Activated T-helper 9 cell treated with anti-CD3 and anti-CD28 coated beads, Interleukin-2, amount 50 U/mL, for 16 hours (primary cell): ENCODE data around the gene LNPEP.

Experiments used
- DNase-seq: peaks from one replicate; pipeline ENCODE4 v3.0.0-alpha.2; 2020; ENCODE audit warnings: low read depth

Gene LNPEP

GRCh38 chr5:96961053-96961452 is 25.2 kb downstream of the LNPEP start:
- no peak for DNase-seq

GRCh38 chr5:96962540-96962991 is 26.7 kb downstream of the LNPEP start:
- no peak for DNase-seq

- no peak for DNase-seq
Measured at GRCh38 chr5:96963267-96963666, 27.4 kb downstream of the LNPEP start.

- DNase-seq, result no peak
Measured at GRCh38 chr5:96966801-96967200, 30.9 kb downstream of the LNPEP start.

GRCh38 chr5:96967400-96967799 is 31.5 kb downstream of the LNPEP start:
- DNase-seq, result no peak

GRCh38 chr5:96968074-96968473 is 32.2 kb downstream of the LNPEP start:
- DNase-seq, result no peak

GRCh38 chr5:96968614-96969013 is 32.7 kb downstream of the LNPEP start:
- DNase-seq, result no peak

GRCh38 chr5:96969366-96969765 is 33.5 kb downstream of the LNPEP start:
- no peak for DNase-seq

- DNase-seq, result no peak
Measured at GRCh38 chr5:96972599-96973334, 36.9 kb downstream of the LNPEP start.

- DNase-seq, result no peak
Measured at GRCh38 chr5:96973532-96974401, 37.9 kb downstream of the LNPEP start.

GRCh38 chr5:96975656-96976055 is 39.8 kb downstream of the LNPEP start:
- no peak for DNase-seq

- DNase-seq, result no peak
Measured at GRCh38 chr5:96977228-96977627, 41.3 kb downstream of the LNPEP start.

GRCh38 chr5:96978812-96979449 is 43.1 kb downstream of the LNPEP start:
- DNase-seq, result no peak

GRCh38 chr5:96984506-96985192 is 48.8 kb downstream of the LNPEP start:
- no peak for DNase-seq

GRCh38 chr5:96986450-96986849 is 50.6 kb downstream of the LNPEP start:
- DNase-seq, result no peak

- DNase-seq, result no peak
Measured at GRCh38 chr5:96990102-96990501, 54.2 kb downstream of the LNPEP start.

- DNase-seq, result no peak
Measured at GRCh38 chr5:96991708-96992107, 55.8 kb downstream of the LNPEP start.

- no peak for DNase-seq
Measured at GRCh38 chr5:96993760-96994159, 57.9 kb downstream of the LNPEP start.

- no peak for DNase-seq
Measured at GRCh38 chr5:96994493-96994892, 58.6 kb downstream of the LNPEP start.

- no peak for DNase-seq
Measured at GRCh38 chr5:96995419-96995818, 59.5 kb downstream of the LNPEP start.

GRCh38 chr5:96997265-96997859 is 61.5 kb downstream of the LNPEP start:
- DNase-seq, result no peak

- no peak for DNase-seq
Measured at GRCh38 chr5:96999856-97000255, 64.0 kb downstream of the LNPEP start.
